Omental fat pad (tissue), 4 donors: ENCODE measurements around the gene KIAA0232. TPM values are rescaled to one million over a fixed set of nuclear protein-coding genes. Genes with fewer than 3 reads are reported as not detected.

Experiments used
- ATAC-seq: fragments of 150-250 bp; one replicate; pipeline ENCODE4 v1.9.1; 2016; ENCODE audit warnings: mild to moderate bottlenecking, moderate library complexity; ENCODE audit not compliant: low FRiP score
- DNase-seq: peaks from one replicate; pipeline ENCODE4 v3.0.0-alpha.2; 2019; ENCODE audit warnings: low spot score
- CTCF ChIP-seq, 3 donors: fragments of 450-650 bp; IDR thresholded peaks; one replicate each; pipeline ENCODE4 v1.5.1; 2016 to 2017; ENCODE audit warnings: antibody characterized with exemption in 3 of 3, mild to moderate bottlenecking in 3 of 3, moderate library complexity in 2 of 3
- total RNA-seq, 4 donors: library from RNA; depleted of rRNA; stranded (reverse); fragments of >200 nt; gene quantifications; one replicate each; pipeline ENCODE4 v1.1.0, GENCODE V29; 2016

The KIAA0232 gene
- total RNA-seq, 4 donors from 2014 or later, result 26.4 to 29.8 (median 27.0) TPM

GRCh38 chr4:6770581-6771228 lies 11.8 kb upstream of the KIAA0232 start:
- no peak for TF ChIP-seq CTCF (IDR thresholded peaks at IDR 0.05)
- peak; percentile 10 for ATAC-seq
- DNase-seq, result no peak

GRCh38 chr4:6771229-6771671 lies 11.3 kb upstream of the KIAA0232 start:
- ATAC-seq, result peak; percentile 41

DNA sequence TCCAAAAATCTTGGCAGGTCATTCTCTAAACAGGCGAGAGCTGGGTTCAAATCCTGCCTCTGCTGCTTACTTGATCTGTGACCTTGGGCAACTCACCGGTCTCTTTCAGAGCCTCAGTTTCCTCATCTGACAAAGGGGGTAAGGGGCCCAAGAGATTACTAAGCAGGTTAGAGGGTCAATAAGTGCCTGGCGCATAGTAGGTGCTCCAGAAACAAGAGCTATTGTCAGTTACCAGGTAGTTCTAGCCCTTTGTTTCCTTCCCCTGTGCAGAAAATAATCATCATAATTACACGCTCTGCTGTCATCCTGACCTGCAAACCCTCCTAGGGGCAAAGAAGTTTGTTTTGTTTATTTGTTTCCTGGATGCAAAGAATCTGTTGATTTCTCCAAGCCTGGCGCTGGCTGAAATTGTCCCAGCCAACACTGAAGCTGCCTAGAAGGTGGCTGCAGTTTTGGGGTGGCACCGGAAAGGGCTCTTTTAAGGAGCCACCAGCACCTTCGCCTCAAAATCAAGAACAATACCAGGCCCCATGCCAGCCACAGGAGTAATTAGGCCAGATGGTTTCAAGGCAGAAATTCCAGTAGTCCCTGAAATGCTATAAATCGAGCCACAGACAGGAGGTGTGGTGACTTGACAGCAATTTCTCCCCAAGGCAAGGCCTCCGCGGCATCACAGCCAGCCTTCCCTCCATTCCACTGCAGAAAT lies 10.2 kb upstream of the KIAA0232 start:
- ATAC-seq (no peak), DNase-seq (no peak)

More at GRCh38 chr4:6771229-6771671, 11.3 kb upstream of the KIAA0232 start:
- TF ChIP-seq CTCF (IDR thresholded peaks at IDR 0.05), result no peak
- DNase-seq, result no peak

GRCh38 chr4:6773106-6773505 lies 9.4 kb upstream of the KIAA0232 start:
- ATAC-seq (no peak), DNase-seq (no peak)
- no peak for TF ChIP-seq CTCF (IDR thresholded peaks at IDR 0.05)

More for the DNA sequence above, 10.2 kb upstream of the KIAA0232 start:
- no peak for TF ChIP-seq CTCF (IDR thresholded peaks at IDR 0.05)

DNA sequence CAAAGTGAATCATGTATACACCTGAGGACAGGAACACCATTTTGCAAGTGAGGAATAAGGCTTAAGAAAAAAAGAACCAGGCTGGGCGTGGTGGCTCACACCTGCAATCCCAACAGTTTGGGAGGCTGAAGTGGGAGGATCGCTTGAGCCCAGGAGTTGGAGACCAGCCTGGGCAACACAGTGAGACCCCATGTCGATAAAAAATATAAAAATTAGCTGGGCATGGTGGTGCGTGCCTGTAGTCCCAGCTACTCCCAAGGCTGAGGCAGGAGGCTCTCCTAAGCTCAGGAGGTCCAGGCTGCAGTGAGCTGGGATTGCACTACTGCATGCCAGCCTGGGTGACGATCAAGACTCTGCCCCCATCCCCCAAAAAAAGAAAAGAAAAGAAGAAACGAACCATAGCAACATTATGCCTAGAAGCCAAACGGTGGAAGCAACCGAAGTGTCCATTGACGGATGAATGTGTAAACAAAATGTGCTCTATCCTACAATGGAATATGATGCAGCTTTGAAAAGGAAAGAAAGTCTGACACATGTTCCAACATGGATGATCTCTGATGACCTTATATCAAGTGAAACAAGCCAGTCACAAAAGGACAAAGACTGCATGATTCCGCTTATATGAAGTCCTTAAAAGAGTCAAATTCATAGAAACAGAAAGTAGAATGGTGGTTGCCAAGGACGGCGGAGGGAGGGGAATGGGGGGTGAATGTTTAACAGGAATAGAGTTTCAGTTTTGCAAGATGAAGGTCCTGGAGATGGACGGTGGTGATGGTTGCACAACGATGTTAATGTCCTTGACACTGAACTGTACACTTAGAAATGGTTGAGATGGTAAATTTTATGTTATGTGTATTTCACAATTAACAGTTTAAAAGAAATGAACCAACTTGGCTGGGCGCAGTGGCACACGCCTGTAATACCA lies 8.6 kb upstream of the KIAA0232 start:
- DNase-seq (no peak), ATAC-seq (no peak)
- no peak for TF ChIP-seq CTCF (IDR thresholded peaks at IDR 0.05)

DNA sequence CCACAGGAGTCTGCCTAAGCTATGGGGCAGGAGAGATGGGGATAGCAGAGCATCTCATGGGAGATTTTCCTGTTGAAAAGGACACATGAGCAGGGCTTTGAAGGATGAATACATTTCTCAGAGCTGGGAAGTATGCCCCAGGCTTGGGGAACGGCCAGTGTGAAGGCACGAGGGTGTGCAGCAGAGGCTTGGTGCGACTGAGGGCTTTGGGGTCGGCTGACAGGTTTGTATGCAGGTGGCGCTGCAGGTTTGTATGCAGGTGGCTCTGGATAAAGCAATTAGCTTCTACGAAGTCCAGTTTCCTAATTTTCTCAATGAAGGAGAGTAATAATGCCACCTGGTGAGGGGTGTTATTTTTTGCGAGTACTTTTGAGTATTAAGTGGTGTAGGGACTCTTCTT lies 6.8 kb upstream of the KIAA0232 start:
- no peak for TF ChIP-seq CTCF (IDR thresholded peaks at IDR 0.05)
- no peak for ATAC-seq
- no peak for DNase-seq
